GM12878 (cell line): ENCODE results near the gene CMTM4.

Experiments
- CBX3 ChIP-seq: fragments of 200-600 bp; sonication (generic); IDR thresholded peaks from 2 replicates; pipeline ENCODE4 v1.6.1; 2016; ENCODE audit warnings: low read depth, borderline replicate concordance
- CREB1 ChIP-seq: IDR thresholded peaks from 2 replicates; pipeline ENCODE4 v1.6.1; 2012; ENCODE audit warnings: low read depth, mild to moderate bottlenecking, inconsistent platforms
- CTCF ChIP-seq, 3 experiments: IDR thresholded peaks in 2 of 3; conservative IDR thresholded peaks in 1 of 3; 2 replicates each; pipeline ENCODE4 v1.5.1; 2011; ENCODE audit warnings: low read depth in 3 of 3, low read length in 3 of 3, mild to moderate bottlenecking in 3 of 3, control low read depth in 2 of 3, moderate library complexity in 2 of 3, inconsistent platforms in 1 of 3, mixed read lengths in 1 of 3; ENCODE audit not compliant: control insufficient read depth in 2 of 3, insufficient read depth in 1 of 3; ENCODE audit errors: extremely low read depth in 1 of 3
- GABPA ChIP-seq: IDR thresholded peaks from 2 replicates; pipeline ENCODE4 v1.6.1; 2014; ENCODE audit warnings: antibody characterized with exemption, low read depth, mild to moderate bottlenecking, inconsistent platforms
- HDAC2 ChIP-seq: fragments of 200-600 bp; sonication (generic); IDR thresholded peaks from 2 replicates; pipeline ENCODE4 v1.6.1; 2017
- POLR2A ChIP-seq: IDR thresholded peaks from 2 replicates; pipeline ENCODE4 v1.6.1; 2011; ENCODE audit warnings: low read depth, mild to moderate bottlenecking, low read length
- POLR2AphosphoS5 ChIP-seq: IDR thresholded peaks from 2 replicates; pipeline ENCODE4 v1.6.1; 2011; ENCODE audit warnings: mild to moderate bottlenecking, low read length, inconsistent platforms
- RELA ChIP-seq: fragments of 450-650 bp; IDR thresholded peaks from 2 replicates; pipeline ENCODE4 v1.8.0; 2014; ENCODE audit warnings: borderline replicate concordance; ENCODE audit not compliant: partially characterized antibody
- SP1 ChIP-seq: IDR thresholded peaks from one replicate; pipeline ENCODE4 v1.6.1; 2011; ENCODE audit warnings: low read depth, low read length
- STAT1 ChIP-seq: fragments of 450-650 bp; conservative IDR thresholded peaks from 2 replicates; pipeline ENCODE4 v1.6.1; 2014; ENCODE audit warnings: antibody characterized with exemption, mild to moderate bottlenecking
- SUPT20H ChIP-seq: IDR thresholded peaks from 2 replicates; pipeline ENCODE4 v1.6.1; 2011; ENCODE audit warnings: low read depth, mild to moderate bottlenecking, low read length, moderate library complexity, borderline replicate concordance; ENCODE audit not compliant: control insufficient read depth
- ZNF207 ChIP-seq: fragments of 450-650 bp; IDR thresholded peaks from 2 replicates; pipeline ENCODE4 v1.6.1; 2014; ENCODE audit warnings: antibody characterized with exemption, mild to moderate bottlenecking, borderline replicate concordance
- ZNF24 ChIP-seq: fragments of 450-650 bp; IDR thresholded peaks from 2 replicates; pipeline ENCODE4 v1.6.1; 2017; ENCODE audit warnings: antibody characterized with exemption, mild to moderate bottlenecking

- no peak for TF ChIP-seq POLR2A
- TF ChIP-seq CTCF (IDR thresholded peaks at IDR 0.05 in 2 of 3, conservative IDR thresholded peaks at IDR 0.05 in 1 of 3; ENCODE audit: control insufficient read depth in 2 of 3, extremely low read depth in 1 of 3, insufficient read depth in 1 of 3, low read depth in 3 of 3, low read length in 3 of 3) = no peak
- no peak for TF ChIP-seq STAT1
- no peak for TF ChIP-seq SP1
- no peak for TF ChIP-seq POLR2AphosphoS5
- TF ChIP-seq GABPA = no peak
- TF ChIP-seq RELA = no peak
- TF ChIP-seq CBX3 = no peak
- no peak for TF ChIP-seq ZNF207
- no peak for TF ChIP-seq CREB1
- TF ChIP-seq HDAC2 = no peak
- TF ChIP-seq SUPT20H = no peak
- no peak for TF ChIP-seq ZNF24
These were observed 17.5 kb upstream of the CMTM4 start for GRCh38 chr16:66714062-66714461.
